B cell (primary cell): Measurements from ENCODE around the gene PHKA2. TPM values are rescaled to one million over a fixed set of nuclear protein-coding genes. Genes with fewer than 3 reads are reported as not detected.

Source experiments
- ATAC-seq: fragments of 200-7000 bp; cut with Tn5 transposase; one replicate; pipeline ENCODE4 v1.10.0; 2021; ENCODE audit warnings: low read depth, mild to moderate bottlenecking, moderate number of reproducible peaks, moderate library complexity
- CTCF ChIA-PET: fragments of 350-600 bp; sonication (Branson Sonifier 250); formaldehyde crosslinking; loops from one replicate; lab custom pipeline; 2021; ENCODE audit warnings: antibody characterized with exemption, inconsistent platforms; lab: Charles Lee
- POLR2A ChIA-PET: fragments of 350-600 bp; sonication (Branson Sonifier 250); formaldehyde crosslinking; loops from one replicate; lab custom pipeline; 2021; ENCODE audit warnings: antibody characterized with exemption; lab: Charles Lee
- DNase-seq: peaks from one replicate; pipeline ENCODE4 v3.0.0; 2013
- H2AFZ ChIP-seq: 2 replicates; pipeline ENCODE4 v1.6.1; 2012; ENCODE audit warnings: mild to moderate bottlenecking, low read depth, low read length; ENCODE audit not compliant: insufficient read depth, poor library complexity, severe bottlenecking
- H3K27ac ChIP-seq, 2 donors: 1 replicate in 1 of 2; 2 replicates in 1 of 2; pipeline ENCODE4 v1.5.1; 2012 to 2013; ENCODE audit warnings: low read length in 2 of 2, mild to moderate bottlenecking in 2 of 2, moderate library complexity in 1 of 2
- H3K27me3 ChIP-seq, 4 experiments: fragments of 200-600 bp in 1 of 4; sonication (generic) in 1 of 4; replicated peaks in 1 of 4; 1 replicate in 2 of 4; 2 replicates in 2 of 4; pipeline versions ENCODE4 v1.6.1 to v1.7.0; 2013 to 2016; ENCODE audit warnings: low read length in 3 of 4, mild to moderate bottlenecking in 2 of 4, mixed read lengths in 1 of 4, moderate library complexity in 1 of 4; ENCODE audit not compliant: insufficient read depth in 4 of 4, control insufficient read depth in 3 of 4; ENCODE audit errors: control extremely low read depth in 1 of 4
- H3K36me3 ChIP-seq, 2 experiments: replicated peaks in 1 of 2; 1 replicate in 1 of 2; 2 replicates in 1 of 2; pipeline versions ENCODE4 v1.6.1 to v1.7.1; 2013; ENCODE audit warnings: low read length in 1 of 2; ENCODE audit not compliant: insufficient read depth in 2 of 2, control insufficient read depth in 1 of 2; ENCODE audit errors: control extremely low read depth in 1 of 2, extremely low read depth in 1 of 2
- H3K4me1 ChIP-seq, 2 donors: fragments of 200-600 bp in 1 of 2; sonication (generic) in 1 of 2; 1 replicate in 1 of 2; 2 replicates in 1 of 2; pipeline versions ENCODE4 v1.5.1 to v1.6.1; 2013 to 2017; ENCODE audit warnings: low read length in 2 of 2; ENCODE audit not compliant: control insufficient read depth in 2 of 2, insufficient read depth in 2 of 2
- H3K4me2 ChIP-seq: replicated peaks from 2 replicates; pipeline ENCODE3; 2012; ENCODE audit warnings: mild to moderate bottlenecking, low read depth, low read length; ENCODE audit not compliant: poor library complexity, severe bottlenecking
- H3K4me3 ChIP-seq, 5 experiments: fragments of 200-600 bp in 1 of 5; sonication (generic) in 1 of 5; 1 replicate in 3 of 5; 2 replicates in 2 of 5; pipeline versions ENCODE4 v1.5.1 to v1.7.0; 2011 to 2016; ENCODE audit warnings: low read length in 4 of 5, mild to moderate bottlenecking in 4 of 5, low read depth in 2 of 5, control low read depth in 1 of 5, moderate library complexity in 1 of 5; ENCODE audit not compliant: insufficient read depth in 1 of 5; ENCODE audit errors: control extremely low read depth in 1 of 5, extremely low read depth in 1 of 5
- H3K79me2 ChIP-seq: fragments of 200-600 bp; sonication (generic); one replicate; pipeline ENCODE4 v1.6.0; 2016; ENCODE audit warnings: low read length; ENCODE audit not compliant: control insufficient read depth, insufficient read depth
- H3K9ac ChIP-seq: fragments of 200-600 bp; sonication (generic); 2 replicates; pipeline ENCODE4 v1.6.1; 2017; ENCODE audit warnings: mild to moderate bottlenecking, low read length, moderate library complexity
- H3K9me3 ChIP-seq, 3 donors: one replicate each; pipeline versions ENCODE4 v1.6.1 to v1.7.1; 2013; ENCODE audit warnings: low read length in 2 of 3; ENCODE audit not compliant: control insufficient read depth in 2 of 3, insufficient read depth in 1 of 3; ENCODE audit errors: control extremely low read depth in 1 of 3
- H4K20me1 ChIP-seq: 2 replicates; pipeline ENCODE4 v1.6.0; 2012; ENCODE audit warnings: mild to moderate bottlenecking, low read length; ENCODE audit not compliant: insufficient read depth, control insufficient read depth, poor library complexity, severe bottlenecking
- H3K27ac Mint-ChIP-seq: one replicate; pipeline ENCODE4 v1.8.0; 2021; ENCODE audit warnings: mixed read lengths
- H3K27me3 Mint-ChIP-seq: one replicate; pipeline ENCODE4 v1.8.0; 2021; ENCODE audit warnings: mixed read lengths
- H3K4me1 Mint-ChIP-seq: one replicate; pipeline ENCODE4 v1.8.0; 2021; ENCODE audit warnings: mixed read lengths
- H3K4me3 Mint-ChIP-seq: one replicate; pipeline ENCODE4 v1.8.0; 2021; ENCODE audit warnings: mixed read lengths
- H3K9me3 Mint-ChIP-seq: one replicate; pipeline ENCODE4 v1.8.0; 2022; ENCODE audit warnings: mixed read lengths; ENCODE audit not compliant: insufficient read depth
- CTCF ChIP-seq: fragments of 200-600 bp; IDR thresholded peaks from one replicate; pipeline ENCODE4 v1.8.0; 2022; ENCODE audit warnings: antibody characterized with exemption, mild to moderate bottlenecking
- EZH2 ChIP-seq: IDR thresholded peaks from 2 replicates; pipeline ENCODE4 v1.6.1; 2012; ENCODE audit warnings: borderline replicate concordance, low read depth, mild to moderate bottlenecking, moderate library complexity, low read length; ENCODE audit not compliant: insufficient read depth, poor library complexity, severe bottlenecking
- WGBS: methylation state at CpG from one replicate; pipeline ENCODE4 v1.1.5; 2013; ENCODE audit warnings: missing lambda C conversion rate; ENCODE audit not compliant: insufficient coverage; 5-methylcytosine and 5-hydroxymethylcytosine counted together
- intact Hi-C: fragments of 100-400 bp; cut with micrococcal nuclease; formaldehyde crosslinking; loops from one replicate; pipeline ENCODE4 v1.10.0; 2022
- polyA plus RNA-seq: library from polyadenylated mRNA; depleted of rRNA; stranded (reverse); fragments of >200 nt; gene quantifications from 2 replicates; pipeline ENCODE4 v1.2.3, GENCODE V29; 2012
- total RNA-seq, 2 donors: library from RNA; stranded (reverse); fragments of 120-200 nt in 1 of 2; gene quantifications; 1 replicate in 1 of 2; 2 replicates in 1 of 2; pipeline versions ENCODE4 v1.2.3 to v1.2.4, GENCODE V29; 2013 to 2022

PHKA2 gene
- total and polyA plus RNA-seq, 2 donors (not counting 1 experiment from before 2014, with no cell fraction given), result 54.6 to 60.6 TPM

GRCh38 chrX:18874560-18875255 lies 109.2 kb downstream of the PHKA2 start:
- no peaks in the 10 kb centered on the region for H3K27me3 ChIP-seq
- Mint-ChIP-seq H3K9me3 (no peaks in the 10 kb centered on the region), H3K27me3 (peaks cover 4% of the 10 kb centered on the region), H3K27ac (no peak overlapping the region), H3K4me3 (no peak overlapping the region), H3K4me1 (no peaks in the 10 kb centered on the region)
- H3K9ac ChIP-seq, result no peak overlapping the region
- no peak overlapping the region for H3K27ac ChIP-seq
- intact Hi-C loops, result no loop called here
- ChIA-PET POLR2A (no interaction called here), CTCF (no interaction called here)
- 94% methylated on average over 14 of the region's 27 CpGs for WGBS
- H3K4me1 ChIP-seq, result no peaks in the 10 kb centered on the region
- no peak overlapping the region for H3K4me3 ChIP-seq
- H3K36me3 ChIP-seq, result no peaks in the 10 kb centered on the region
- TF ChIP-seq CTCF (no peak), EZH2 (no peak)
- DNase-seq, result no peak
- no peaks in the 10 kb centered on the region for H3K79me2 ChIP-seq
- no peaks in the 10 kb centered on the region for H4K20me1 ChIP-seq
- no peak overlapping the region for H2AFZ ChIP-seq
- no peaks in the 10 kb centered on the region for H3K9me3 ChIP-seq
- no peak for ATAC-seq
- H3K4me2 ChIP-seq, result no peak overlapping the region

DNA sequence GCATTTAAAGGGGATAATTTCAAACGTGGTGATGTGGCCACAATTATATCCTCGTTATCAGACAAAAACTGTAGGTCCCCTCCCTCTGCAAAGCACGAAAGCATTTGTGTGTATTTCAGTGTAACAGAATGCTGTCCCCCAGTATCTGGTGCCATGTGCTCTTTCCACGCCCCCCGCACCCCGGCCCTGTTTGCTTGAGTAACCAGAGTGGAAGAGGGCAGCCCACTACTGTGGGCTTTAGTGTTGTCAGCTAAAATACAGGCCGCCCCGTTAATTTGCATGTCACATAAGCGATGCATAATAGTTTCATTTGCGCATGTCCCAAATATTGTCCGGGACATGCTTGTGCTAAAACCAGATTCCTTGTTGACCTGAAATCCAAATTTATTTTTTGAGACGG lies 110.1 kb downstream of the PHKA2 start:
- Histone ChIP-seq H3K36me3 (no peaks in the 10 kb centered on the region), H3K27ac (no peak overlapping the region), H4K20me1 (no peaks in the 10 kb centered on the region), H3K4me1 (no peaks in the 10 kb centered on the region), H3K27me3 (no peaks in the 10 kb centered on the region), H3K9ac (no peak overlapping the region), H3K79me2 (no peaks in the 10 kb centered on the region), H3K4me3 (no peak overlapping the region), H3K4me2 (no peak overlapping the region), H3K9me3 (no peaks in the 10 kb centered on the region), H2AFZ (no peak overlapping the region)
- CTCF ChIA-PET, result no interaction called here
- no peak for ATAC-seq
- POLR2A ChIA-PET, result no interaction called here
- DNase-seq, result no peak
- Mint-ChIP-seq H3K27me3 (peaks cover 4% of the 10 kb centered on the region), H3K4me1 (no peaks in the 10 kb centered on the region), H3K27ac (no peak overlapping the region), H3K9me3 (no peaks in the 10 kb centered on the region), H3K4me3 (no peak overlapping the region)
- no peak for TF ChIP-seq EZH2
- WGBS, result 94% methylated on average over 9 of the region's 12 CpGs
- intact Hi-C loops, result no loop called here
